Vagina (tissue), 2 donors: ENCODE results near the gene UNKL.

Experiments used
- CTCF ChIP-seq, 3 experiments: fragments of 450-650 bp in 2 of 3; fragments of 200-600 bp in 1 of 3; sonication (generic) in 1 of 3; IDR thresholded peaks; one replicate each; pipeline ENCODE4 v1.5.1; 2017 to 2019; ENCODE audit warnings: antibody characterized with exemption in 3 of 3, mild to moderate bottlenecking in 2 of 3, moderate library complexity in 2 of 3
- POLR2A ChIP-seq, 2 donors: fragments of 450-650 bp; IDR thresholded peaks; one replicate each; pipeline ENCODE4 v1.6.1; 2017; ENCODE audit warnings: antibody characterized with exemption in 2 of 2, mild to moderate bottlenecking in 2 of 2, moderate library complexity in 2 of 2
- POLR2AphosphoS5 ChIP-seq, 2 donors: sonication (generic); formaldehyde crosslinking; IDR thresholded peaks; one replicate each; pipeline ENCODE4 v1.9.0; 2017; ENCODE audit warnings: antibody characterized with exemption in 2 of 2, mild to moderate bottlenecking in 2 of 2, low read depth in 1 of 2; ENCODE audit not compliant: insufficient read depth in 1 of 2

GRCh38 chr16:1354815-1355540 lies 59.5 kb downstream of the UNKL start:
- TF ChIP-seq CTCF (IDR thresholded peaks at IDR 0.05) (no peak), POLR2AphosphoS5 (IDR thresholded peaks at IDR 0.05; ENCODE audit: insufficient read depth in 1 of 2, low read depth in 1 of 2) (no peak), POLR2A (IDR thresholded peaks at IDR 0.05) (no peak)
